ENCODE data around the gene TMEM161A. TPM values are rescaled to one million over a fixed set of nuclear protein-coding genes. Genes with fewer than 3 reads are reported as not detected.
"Not testable (repeated sequence)": the region's sequence is repeated elsewhere in the genome, so short reads cannot be mapped to it uniquely, and the experiment has no call there.

Gene TMEM161A
- total RNA-seq, 2 experiments from 2014 or later = 23.1 to 24.1 TPM

DNA sequence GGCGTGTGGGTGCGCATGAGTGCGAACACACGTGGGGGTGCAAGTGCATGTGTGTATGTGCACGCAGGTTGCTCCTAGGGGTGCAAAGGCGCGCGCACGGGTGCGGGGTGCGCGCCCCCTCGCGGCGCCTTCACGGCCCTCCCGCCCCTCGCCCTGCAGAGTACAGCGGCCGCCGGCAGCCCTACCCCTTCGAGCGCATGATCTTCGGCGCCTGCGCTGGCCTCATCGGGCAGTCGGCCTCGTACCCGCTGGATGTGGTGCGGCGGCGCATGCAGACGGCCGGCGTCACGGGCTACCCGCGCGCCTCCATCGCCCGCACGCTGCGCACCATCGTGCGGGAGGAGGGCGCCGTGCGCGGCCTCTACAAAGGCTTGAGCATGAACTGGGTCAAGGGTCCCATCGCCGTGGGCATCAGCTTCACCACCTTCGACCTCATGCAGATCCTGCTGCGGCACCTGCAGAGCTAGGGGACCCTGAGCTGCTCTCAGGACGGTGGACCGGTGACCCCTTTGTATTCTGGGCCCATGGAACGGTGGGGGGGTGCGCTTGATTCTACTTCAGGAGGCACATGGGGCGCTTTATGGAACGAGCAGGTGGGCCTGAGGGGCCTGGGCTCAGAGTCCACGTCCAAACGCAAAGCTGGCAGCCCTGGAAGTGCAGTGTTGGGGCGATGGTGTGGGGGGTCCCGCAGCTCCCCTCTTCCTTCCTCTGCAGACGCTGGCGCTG lies 27.7 kb downstream of the TMEM161A start:
- no peaks in the 10 kb centered on the region for H3K36me3 Mint-ChIP-seq (ENCODE audit: low read depth)
- H3K27ac Mint-ChIP-seq = no peak overlapping the region
- no peak overlapping the region for H3K4me3 Mint-ChIP-seq
- H3K27me3 Mint-ChIP-seq = no peaks in the 10 kb centered on the region
- no peaks in the 10 kb centered on the region for H3K9me3 Mint-ChIP-seq
- peak; percentile 21 for DNase-seq
- POLR2A ChIA-PET = no interaction called here
- H3K4me1 Mint-ChIP-seq = peaks cover 1% of the 10 kb centered on the region
- CTCF ChIA-PET = interaction anchor here (0.7 kb wide), 1 partner anchor 12 kb away, joined by 3 read pairs; no protein-coding TSS in a partner anchor

DNA sequence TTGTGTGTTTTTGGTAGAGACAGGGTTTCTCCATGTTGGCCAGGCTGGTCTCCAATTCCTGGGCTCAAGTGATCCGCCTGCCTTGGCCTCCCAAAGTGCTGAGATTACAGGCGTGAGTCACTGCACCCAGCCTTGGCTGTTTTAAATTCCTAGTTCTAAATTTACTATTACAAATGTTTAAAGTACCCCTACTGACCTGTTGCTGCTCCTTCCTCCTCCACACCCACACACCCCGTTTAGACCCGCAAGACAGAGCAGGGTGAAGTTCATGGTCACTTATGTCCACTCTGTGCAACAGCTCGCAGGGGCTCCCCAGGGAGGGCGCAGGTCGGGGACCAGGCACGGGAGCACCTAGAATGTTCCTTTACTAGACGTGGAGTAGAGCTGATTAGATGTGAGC lies 28.7 kb downstream of the TMEM161A start:
- H3K4me3 Mint-ChIP-seq = no peak overlapping the region
- ChIA-PET POLR2A (no interaction called here), CTCF (no interaction called here)
- no peak overlapping the region for H3K27ac Mint-ChIP-seq
- H3K9me3 Mint-ChIP-seq = no peaks in the 10 kb centered on the region
- no peaks in the 10 kb centered on the region for H3K36me3 Mint-ChIP-seq (ENCODE audit: low read depth)
- no peak for DNase-seq
- H3K4me1 Mint-ChIP-seq = peaks cover 1% of the 10 kb centered on the region
- no peaks in the 10 kb centered on the region for H3K27me3 Mint-ChIP-seq

DNA sequence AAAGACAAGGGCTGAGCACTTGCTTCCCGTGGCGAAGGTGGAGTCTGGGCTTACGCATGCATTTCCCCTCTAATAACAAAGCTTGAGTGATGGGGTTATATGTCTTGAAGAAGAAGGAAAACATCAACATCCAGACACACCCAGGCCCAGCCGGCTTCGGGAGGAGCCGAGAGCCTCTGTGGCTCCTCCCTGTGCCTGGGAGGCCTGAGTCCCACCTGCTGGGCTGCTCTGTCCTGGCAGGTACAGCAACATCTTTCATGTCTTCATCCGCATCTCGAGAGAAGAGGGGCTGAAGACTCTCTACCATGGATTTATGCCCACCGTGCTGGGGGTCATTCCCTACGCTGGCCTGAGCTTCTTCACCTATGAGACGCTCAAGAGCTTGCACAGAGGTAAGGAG lies 30.6 kb downstream of the TMEM161A start:
- H3K4me1 Mint-ChIP-seq = no peaks in the 10 kb centered on the region
- H3K27ac Mint-ChIP-seq = no peak overlapping the region
- no peak overlapping the region for H3K4me3 Mint-ChIP-seq
- POLR2A ChIA-PET = no interaction called here
- H3K27me3 Mint-ChIP-seq = no peaks in the 10 kb centered on the region
- no peak for DNase-seq
- H3K36me3 Mint-ChIP-seq (ENCODE audit: low read depth) = no peaks in the 10 kb centered on the region
- no peaks in the 10 kb centered on the region for H3K9me3 Mint-ChIP-seq
- CTCF ChIA-PET = no interaction called here

DNA sequence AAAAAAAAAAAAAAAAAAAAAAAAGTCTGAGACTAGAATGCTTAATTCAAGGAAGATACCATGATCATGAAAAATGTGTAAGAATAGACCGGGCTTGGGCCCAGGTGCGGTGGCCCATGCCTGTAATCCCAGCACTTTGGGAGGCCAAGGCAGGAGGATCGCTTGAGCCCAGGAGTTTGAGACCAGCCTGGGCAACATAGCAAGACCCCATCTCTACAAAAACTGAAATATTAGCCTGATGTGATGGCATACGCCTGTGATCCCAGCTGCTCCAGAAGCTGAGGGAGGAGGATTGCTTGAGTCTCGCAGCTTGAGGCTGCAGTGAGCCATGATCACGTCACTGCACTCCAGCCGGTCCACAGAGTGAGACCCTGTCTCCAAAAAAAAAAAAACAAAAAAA lies 31.3 kb downstream of the TMEM161A start:
- CTCF ChIA-PET = interaction anchor here (0.6 to 0.7 kb wide), 2 partner anchors 16 to 360 kb away, joined by 3 read pairs; no protein-coding TSS in a partner anchor
- H3K27ac Mint-ChIP-seq; H3K4me3 Mint-ChIP-seq; H3K27me3 Mint-ChIP-seq; H3K9me3 Mint-ChIP-seq; POLR2A ChIA-PET; H3K4me1 Mint-ChIP-seq; DNase-seq; H3K36me3 Mint-ChIP-seq (ENCODE audit: low read depth): not testable (repeated sequence)

DNA sequence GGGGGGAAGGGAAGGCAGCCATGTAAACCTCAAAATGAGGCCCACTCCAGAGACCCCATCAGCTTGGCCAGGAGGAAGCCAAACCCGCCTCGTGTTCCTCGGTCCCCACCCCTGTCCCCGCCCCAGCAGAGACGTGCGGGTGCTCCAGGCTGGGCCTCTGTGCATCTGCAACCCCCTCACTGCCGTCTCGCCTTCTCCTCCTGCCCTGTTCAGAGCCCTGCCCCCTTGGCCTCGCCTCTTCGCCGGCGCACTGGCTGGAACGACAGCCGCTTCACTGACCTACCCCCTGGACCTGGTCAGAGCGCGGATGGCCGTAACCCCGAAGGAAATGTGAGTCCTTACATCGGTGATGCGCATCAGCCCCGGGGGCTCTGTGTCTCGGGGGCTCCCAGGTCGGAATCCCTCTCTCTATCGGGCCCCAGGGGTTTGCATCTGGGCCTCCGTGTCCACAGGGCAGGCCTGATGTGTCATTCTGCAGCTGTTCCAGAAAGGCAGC lies 32.2 kb downstream of the TMEM161A start:
- DNase-seq = no peak
- H3K36me3 Mint-ChIP-seq (ENCODE audit: low read depth) = no peaks in the 10 kb centered on the region
- H3K27ac Mint-ChIP-seq = no peak overlapping the region
- H3K27me3 Mint-ChIP-seq = no peaks in the 10 kb centered on the region
- H3K4me3 Mint-ChIP-seq = no peak overlapping the region
- H3K4me1 Mint-ChIP-seq = no peaks in the 10 kb centered on the region
- CTCF ChIA-PET = interaction anchor here (0.7 kb wide), 1 partner anchor 15 kb away, joined by 3 read pairs; no protein-coding TSS in a partner anchor
- no peaks in the 10 kb centered on the region for H3K9me3 Mint-ChIP-seq
- POLR2A ChIA-PET = no interaction called here

DNA sequence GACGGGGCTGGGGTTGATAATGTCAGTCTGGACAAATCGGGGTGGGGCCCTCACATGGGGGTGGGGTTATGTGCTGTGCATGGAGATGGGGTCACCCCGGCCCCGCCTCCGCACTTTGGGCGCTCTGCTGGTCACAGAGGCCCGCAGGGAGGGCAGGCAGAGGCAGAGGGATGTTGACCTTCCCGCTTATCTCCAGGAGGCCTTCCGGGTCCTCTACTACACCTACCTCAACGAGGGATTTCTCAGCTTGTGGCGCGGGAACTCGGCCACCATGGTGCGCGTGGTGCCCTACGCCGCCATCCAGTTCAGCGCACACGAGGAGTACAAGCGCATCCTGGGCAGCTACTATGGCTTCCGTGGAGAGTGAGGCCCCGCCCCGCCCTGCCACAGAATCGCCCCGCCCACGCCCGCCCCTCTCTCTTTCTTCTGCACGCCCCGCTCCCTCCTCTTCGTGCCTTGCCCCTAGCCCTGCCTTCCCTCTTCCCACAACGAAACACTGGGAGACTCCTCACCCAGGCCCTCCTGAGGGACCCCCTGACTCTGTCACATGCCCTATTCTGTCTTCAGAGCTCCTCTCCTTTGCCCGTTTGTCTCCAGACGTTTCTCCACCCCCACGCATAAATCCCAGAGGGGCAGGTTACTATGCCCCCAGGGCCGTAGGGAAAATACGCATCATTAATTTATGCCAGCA lies 32.8 kb downstream of the TMEM161A start:
- CTCF ChIA-PET = no interaction called here
- POLR2A ChIA-PET = no interaction called here
- DNase-seq = no peak

DNA sequence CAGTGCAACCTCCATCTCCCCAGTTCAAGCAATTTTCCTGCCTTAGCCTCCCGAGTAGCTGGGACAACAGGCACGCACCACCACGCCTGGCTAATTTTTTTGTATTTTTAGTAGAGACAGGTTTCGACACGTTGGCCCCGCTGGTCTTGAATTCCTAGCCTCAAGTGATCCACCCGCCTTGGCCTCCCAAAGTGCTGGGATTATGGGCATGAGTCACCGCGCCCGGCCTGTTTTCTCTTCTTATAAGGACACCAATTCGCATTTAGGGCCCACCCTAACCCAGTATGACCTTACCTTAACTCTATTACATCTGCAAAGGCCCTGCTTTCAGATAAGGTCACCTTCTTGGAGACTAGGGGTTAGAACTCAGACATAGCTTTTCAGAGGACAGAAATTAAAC lies 35.1 kb downstream of the TMEM161A start:
- POLR2A ChIA-PET = no interaction called here
- no peaks in the 10 kb centered on the region for H3K9me3 Mint-ChIP-seq
- H3K36me3 Mint-ChIP-seq (ENCODE audit: low read depth) = no peaks in the 10 kb centered on the region
- no peak overlapping the region for H3K4me3 Mint-ChIP-seq
- H3K27ac Mint-ChIP-seq = no peak overlapping the region
- CTCF ChIA-PET = interaction anchor here (0.6 to 0.9 kb wide), 2 partner anchors 12 to 1201 kb away, joined by 3 to 4 read pairs; no protein-coding TSS in a partner anchor
- H3K4me1 Mint-ChIP-seq = no peaks in the 10 kb centered on the region
- H3K27me3 Mint-ChIP-seq = no peaks in the 10 kb centered on the region
- no peak for DNase-seq

More for the DNA sequence above, 32.8 kb downstream of the TMEM161A start:
- Mint-ChIP-seq H3K27me3 (no peaks in the 10 kb centered on the region), H3K4me3 (no peak overlapping the region), H3K27ac (no peak overlapping the region), H3K4me1 (no peaks in the 10 kb centered on the region), H3K9me3 (no peaks in the 10 kb centered on the region), H3K36me3 (ENCODE audit: low read depth) (no peaks in the 10 kb centered on the region)

DNA sequence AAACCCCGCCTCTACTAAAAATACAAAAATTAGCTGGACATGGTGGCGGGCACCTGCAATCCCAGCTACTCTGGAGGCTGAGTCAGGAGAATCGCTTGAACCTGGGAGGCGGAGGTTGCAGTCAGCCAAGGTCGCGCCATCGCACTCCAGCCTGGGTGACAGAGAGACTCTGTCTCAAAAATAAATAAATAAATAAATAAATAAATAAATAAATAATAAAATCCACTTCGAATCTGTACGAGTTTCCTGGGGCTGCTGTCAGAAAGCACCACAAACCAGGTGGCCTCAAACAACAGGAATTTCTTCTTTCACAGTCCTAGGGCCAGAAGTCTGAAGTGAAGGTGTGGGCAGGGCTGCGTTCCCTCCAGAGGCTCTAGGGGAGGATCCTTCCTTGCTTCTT lies 35.7 kb downstream of the TMEM161A start:
- H3K27ac Mint-ChIP-seq; POLR2A ChIA-PET; H3K9me3 Mint-ChIP-seq; H3K4me3 Mint-ChIP-seq; H3K4me1 Mint-ChIP-seq; H3K27me3 Mint-ChIP-seq; DNase-seq; H3K36me3 Mint-ChIP-seq (ENCODE audit: low read depth): not testable (repeated sequence)
- CTCF ChIA-PET = interaction anchor here (0.9 kb wide), 1 partner anchor 13 kb away, joined by 3 read pairs; no protein-coding TSS in a partner anchor

DNA sequence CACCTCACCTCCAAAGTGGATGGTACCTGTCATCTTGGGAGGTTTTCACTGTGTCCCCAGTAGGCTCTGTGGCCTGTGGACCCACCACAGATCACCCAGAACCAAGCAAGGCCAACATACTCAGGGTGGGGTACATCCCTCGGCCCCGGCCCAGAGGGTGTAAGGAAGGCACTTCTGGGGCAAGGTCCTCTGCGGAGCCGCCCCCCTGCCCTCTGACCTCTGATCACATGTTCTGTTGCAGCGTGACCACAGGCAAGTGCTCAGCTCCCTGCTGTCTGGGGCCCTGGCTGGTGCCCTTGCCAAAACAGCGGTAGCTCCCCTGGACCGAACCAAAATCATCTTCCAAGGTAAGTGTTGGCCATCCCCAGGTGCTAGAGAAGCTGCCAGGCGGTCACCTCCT lies 36.7 kb downstream of the TMEM161A start:
- no peaks in the 10 kb centered on the region for H3K27me3 Mint-ChIP-seq
- H3K4me1 Mint-ChIP-seq = no peaks in the 10 kb centered on the region
- no peak overlapping the region for H3K27ac Mint-ChIP-seq
- CTCF ChIA-PET = no interaction called here
- no peaks in the 10 kb centered on the region for H3K9me3 Mint-ChIP-seq
- H3K36me3 Mint-ChIP-seq (ENCODE audit: low read depth) = no peaks in the 10 kb centered on the region
- no peak for DNase-seq
- no peak overlapping the region for H3K4me3 Mint-ChIP-seq
- POLR2A ChIA-PET = no interaction called here

DNA sequence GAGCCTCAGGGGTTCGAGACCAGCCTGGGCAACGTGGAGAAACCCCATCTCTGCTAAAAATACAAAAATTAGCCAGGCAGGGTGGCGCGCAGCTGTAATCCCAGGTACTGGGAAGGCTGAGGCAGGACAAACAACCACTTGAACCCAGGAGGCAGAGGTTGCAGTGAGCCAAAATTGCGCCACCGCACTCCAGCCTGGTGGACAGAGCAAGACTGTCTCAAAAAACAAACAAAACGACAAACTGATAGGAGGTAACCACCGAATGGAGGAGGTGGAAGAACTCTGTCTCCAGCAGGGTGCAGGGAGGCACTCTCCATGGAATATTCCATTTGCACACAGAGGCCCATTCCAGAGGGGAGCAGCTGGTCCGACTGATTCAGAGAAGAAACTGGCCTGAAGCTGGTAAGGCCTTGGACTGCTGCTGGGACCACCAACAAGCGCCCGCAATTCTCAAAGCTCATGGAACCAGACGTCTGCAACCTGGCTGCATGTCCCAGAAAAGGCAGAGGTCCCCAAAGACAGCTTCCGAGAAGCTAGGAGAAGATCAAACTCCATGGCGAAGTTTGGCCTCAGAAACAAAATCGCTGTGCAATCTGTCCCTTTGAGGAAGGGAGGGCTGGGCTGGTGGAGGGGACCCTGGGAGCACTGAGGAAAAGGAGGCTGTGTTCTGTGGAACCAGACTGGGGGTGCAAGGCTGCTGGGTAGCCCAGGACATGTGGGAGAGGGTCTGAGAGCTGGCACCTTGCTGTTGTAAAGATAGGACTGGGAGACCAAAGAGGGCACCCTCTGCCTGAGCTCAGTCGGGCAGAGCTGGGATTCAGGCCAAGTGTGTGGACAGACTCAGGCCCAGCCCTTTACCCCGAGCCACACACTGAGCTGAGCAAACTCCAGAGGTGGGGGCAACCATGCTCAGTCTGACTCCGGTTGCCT lies 39.3 kb downstream of the TMEM161A start:
- no peak overlapping the region for H3K4me3 Mint-ChIP-seq
- H3K27me3 Mint-ChIP-seq = no peaks in the 10 kb centered on the region
- ChIA-PET CTCF (no interaction called here), POLR2A (no interaction called here)
- H3K27ac Mint-ChIP-seq = no peak overlapping the region
- H3K4me1 Mint-ChIP-seq = no peaks in the 10 kb centered on the region
- no peak for DNase-seq
- no peaks in the 10 kb centered on the region for H3K36me3 Mint-ChIP-seq (ENCODE audit: low read depth)
- H3K9me3 Mint-ChIP-seq = no peaks in the 10 kb centered on the region

DNA sequence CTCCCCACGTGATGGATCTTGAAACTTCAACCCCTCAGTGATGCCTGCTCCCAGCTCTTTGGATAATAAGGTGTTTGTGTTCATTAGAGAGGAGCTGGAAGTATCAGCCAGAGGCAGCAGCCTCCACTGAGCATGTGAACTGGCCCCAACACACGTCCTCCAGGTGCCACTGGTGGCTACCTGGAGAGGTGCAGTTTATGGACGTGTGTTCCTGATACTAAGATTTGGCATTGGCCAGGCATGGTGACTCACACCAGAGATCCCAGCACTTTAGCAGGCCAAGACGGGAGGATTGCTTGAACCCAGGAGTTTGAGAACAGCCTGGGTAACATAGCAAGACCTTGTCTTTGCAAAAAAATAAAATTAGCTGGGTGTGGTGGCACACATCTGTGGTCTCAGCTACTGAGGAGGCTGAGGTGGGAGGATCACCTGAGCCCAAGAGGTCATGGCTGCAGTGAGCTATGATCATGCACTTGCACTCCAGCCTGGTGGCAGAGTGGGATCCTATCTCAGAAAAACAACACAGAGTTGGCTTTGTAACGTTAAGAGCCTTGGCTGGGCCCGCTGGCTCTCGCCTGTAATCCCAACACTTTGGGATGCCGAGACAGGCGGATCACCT lies 40.1 kb downstream of the TMEM161A start:
- ChIA-PET POLR2A (interaction anchor here (0.6 kb wide), 1 partner anchor 10 kb away, joined by 5 read pairs; no protein-coding TSS in a partner anchor), CTCF (interaction anchor here (0.6 to 0.8 kb wide), 4 partner anchors 13 to 125 kb away, joined by 3 to 5 read pairs (median 4); no protein-coding TSS in a partner anchor)
- H3K4me1 Mint-ChIP-seq = no peaks in the 10 kb centered on the region
- no peak overlapping the region for H3K4me3 Mint-ChIP-seq
- H3K27me3 Mint-ChIP-seq = no peaks in the 10 kb centered on the region
- H3K36me3 Mint-ChIP-seq (ENCODE audit: low read depth) = no peaks in the 10 kb centered on the region
- no peak for DNase-seq
- no peaks in the 10 kb centered on the region for H3K9me3 Mint-ChIP-seq
- H3K27ac Mint-ChIP-seq = no peak overlapping the region

Data from activated CD4-positive, alpha-beta T cell treated with anti-CD3 and anti-CD28 coated beads, Interleukin-2, amount 10 ng/mL, durations not matched to agents 7 days and 5 days (primary cell).